Stimulated activated CD4-positive, alpha-beta T cell treated with anti-CD3 and anti-CD28 coated beads, Interleukin-1b, Interleukin-23, amount 100 ng/mL, for 4 hours (primary cell): ENCODE data around the gene GOLPH3.
"Not testable (repeated sequence)": the region's sequence is repeated elsewhere in the genome, so short reads cannot be mapped to it uniquely, and the experiment has no call there.

Source experiments
- DNase-seq, 2 donors: peaks; one replicate each; pipeline ENCODE4 v3.0.0-alpha.2; 2020; ENCODE audit warnings: low read depth in 2 of 2

GOLPH3 gene

DNA sequence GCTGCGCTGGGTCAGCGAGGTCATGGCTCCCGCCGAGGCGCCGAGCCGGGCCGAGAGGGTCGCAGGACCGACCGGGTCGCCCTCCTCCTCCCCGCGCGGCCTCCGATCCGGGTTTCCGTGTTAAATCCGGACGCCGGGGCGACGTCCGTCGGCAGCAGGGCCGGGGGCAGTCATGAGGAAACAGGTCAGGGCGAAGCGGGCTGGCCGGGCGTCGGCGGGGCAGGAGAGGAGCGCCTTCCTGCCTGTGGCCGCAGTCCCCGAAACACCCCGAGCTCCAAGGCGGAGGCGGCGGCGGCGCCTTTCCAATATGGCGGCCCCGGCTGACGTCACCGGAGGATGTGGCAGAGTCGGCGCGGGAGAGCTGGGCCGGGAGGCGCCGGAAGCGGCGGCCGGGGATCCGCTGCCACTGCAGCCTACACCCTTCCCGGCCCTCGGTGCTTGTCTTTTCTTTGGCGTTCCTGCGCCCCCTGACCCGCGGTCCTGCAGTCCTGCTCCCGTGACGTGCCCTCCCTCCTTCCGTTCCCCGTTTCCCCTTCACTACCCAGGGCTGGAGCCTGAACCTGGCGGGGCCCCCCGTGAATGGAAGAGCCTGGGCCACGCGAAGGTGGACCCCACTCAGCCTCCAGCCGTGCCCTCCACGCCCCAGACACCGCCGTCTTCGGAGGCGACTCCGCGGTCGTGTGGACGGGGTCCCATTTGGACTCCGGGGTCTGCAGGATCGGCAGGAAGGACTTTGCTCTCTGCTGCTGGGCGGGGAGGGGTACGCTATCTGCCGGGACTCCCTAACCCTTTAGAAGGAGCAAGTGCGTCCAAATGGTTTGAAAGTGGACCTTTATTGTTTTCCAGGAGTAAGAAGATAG is at the start of gene GOLPH3:
Gene GOLPH3 (minus strand): TSS at position 309 of the 860 bp plus-strand sequence. CDS start 285 bp downstream, at position 24.
- DNase-seq, result peak; percentile 87 to 92

- no peak for DNase-seq
These were observed 48.8 kb upstream of the GOLPH3 start for GRCh38 chr5:32222723-32223470.

GRCh38 chr5:32217886-32218396 is 43.8 kb upstream of the GOLPH3 start:
- no peak for DNase-seq

- DNase-seq, result not testable (repeated sequence)
These were observed 40.2 kb upstream of the GOLPH3 start for GRCh38 chr5:32214344-32214743.

GRCh38 chr5:32210151-32210550 is 36.0 kb upstream of the GOLPH3 start:
- no peak for DNase-seq

- DNase-seq, result not testable (repeated sequence)
These were observed 34.7 kb upstream of the GOLPH3 start for GRCh38 chr5:32208837-32209236.

GRCh38 chr5:32207355-32207634 is 33.2 kb upstream of the GOLPH3 start:
- no peak for DNase-seq

- no peak for DNase-seq
These were observed 32.6 kb upstream of the GOLPH3 start for GRCh38 chr5:32206509-32207354.

- DNase-seq, result no peak
These were observed 31.9 kb upstream of the GOLPH3 start for GRCh38 chr5:32206053-32206452.

GRCh38 chr5:32202394-32202793 is 28.3 kb upstream of the GOLPH3 start:
- no peak for DNase-seq

GRCh38 chr5:32201122-32201753 is 27.1 kb upstream of the GOLPH3 start:
- no peak for DNase-seq

- DNase-seq, result no peak
These were observed 22.9 kb upstream of the GOLPH3 start for GRCh38 chr5:32197032-32197431.

DNA sequence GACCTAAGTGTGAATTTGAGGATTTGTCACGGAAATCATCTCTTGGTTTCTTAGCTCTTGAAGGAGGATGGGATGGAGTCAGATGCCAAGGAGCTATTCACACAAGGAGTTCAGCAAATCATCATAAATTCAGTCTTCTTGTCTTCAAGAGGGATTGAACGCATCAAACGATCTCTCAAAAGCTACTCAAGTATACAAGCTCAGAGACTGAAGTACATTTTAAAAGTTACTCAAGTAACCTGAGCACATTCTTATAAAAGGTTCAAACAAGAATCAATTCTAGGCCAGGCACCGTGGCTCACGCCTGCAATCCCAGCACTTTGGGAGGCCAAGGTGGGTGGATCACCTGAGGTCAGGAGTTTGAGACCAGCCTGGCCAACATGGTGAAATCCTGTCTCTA is 21.1 kb upstream of the GOLPH3 start:
- DNase-seq, result no peak

DNA sequence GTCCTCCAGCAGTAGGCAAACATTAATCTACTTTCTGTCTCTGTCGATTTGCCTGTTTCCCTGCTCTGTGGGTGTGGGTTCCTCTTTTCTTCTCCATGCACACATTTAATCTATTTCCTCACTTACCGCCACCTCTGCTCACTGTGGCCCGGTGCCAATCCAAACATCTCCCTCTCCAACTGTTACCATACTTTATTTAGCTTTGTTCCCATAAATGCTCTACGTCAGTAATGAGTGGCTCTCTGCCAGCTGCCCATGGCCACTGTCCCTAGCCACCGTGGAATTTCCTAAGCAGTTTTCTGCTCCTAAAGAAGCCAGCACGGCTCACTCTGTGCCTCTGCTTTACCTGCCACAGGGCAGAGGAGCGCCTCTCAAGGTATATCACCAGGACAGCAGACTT is 19.5 kb upstream of the GOLPH3 start:
- DNase-seq, result no peak

GRCh38 chr5:32190095-32190494 is 16.0 kb upstream of the GOLPH3 start:
- no peak for DNase-seq

DNA sequence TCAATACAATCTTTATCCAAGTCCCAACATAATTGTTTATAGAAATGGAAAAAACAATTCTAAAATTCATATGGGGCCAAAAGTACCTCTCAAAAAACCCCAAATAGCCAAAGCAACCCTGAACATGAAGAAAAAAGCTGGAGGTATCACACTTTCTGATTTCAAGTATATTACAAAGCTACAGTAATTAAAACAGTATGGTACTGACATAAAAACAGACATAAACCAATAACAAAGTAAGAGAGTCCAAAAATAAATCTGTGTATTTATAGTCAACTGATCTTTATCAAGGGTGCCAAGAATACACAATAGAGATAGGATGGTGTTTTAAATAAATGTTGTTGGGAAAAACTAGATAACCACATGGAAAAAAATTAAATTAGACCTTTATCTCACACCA is 13.6 kb upstream of the GOLPH3 start:
- no peak for DNase-seq

DNA sequence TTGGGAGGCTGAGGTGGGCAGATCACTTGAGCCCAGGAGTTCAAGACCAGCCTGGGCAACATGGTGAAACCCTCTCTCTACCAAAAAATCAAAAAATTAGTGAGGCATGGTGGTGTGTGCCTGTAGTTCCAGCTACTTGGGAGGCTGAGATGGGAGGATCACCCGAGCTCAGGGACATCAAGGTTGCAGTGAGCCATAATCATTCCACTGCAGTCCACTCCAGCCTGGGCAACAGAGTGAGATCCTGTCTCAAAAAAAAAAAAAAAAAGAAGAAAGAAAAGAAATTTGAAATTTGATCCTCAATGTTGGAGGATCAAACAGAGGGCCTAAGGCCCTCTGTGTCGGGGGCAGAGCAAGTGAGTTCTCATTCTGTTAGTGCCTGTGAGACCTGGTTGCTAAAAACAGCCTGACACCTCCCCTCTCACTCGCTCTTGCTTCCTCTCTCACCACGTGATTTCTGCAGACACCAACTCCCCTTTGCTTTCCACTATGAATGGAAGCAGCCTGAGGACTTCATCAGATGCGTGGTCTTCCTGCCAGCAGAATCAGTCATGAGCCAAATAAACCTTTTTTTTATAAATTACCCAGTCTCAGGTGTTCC is 8.4 kb upstream of the GOLPH3 start:
- no peak for DNase-seq

GRCh38 chr5:32173267-32174010 is 680 bp downstream of the GOLPH3 start:
- DNase-seq, result peak in 1 of 2 donors; percentile 28

DNA sequence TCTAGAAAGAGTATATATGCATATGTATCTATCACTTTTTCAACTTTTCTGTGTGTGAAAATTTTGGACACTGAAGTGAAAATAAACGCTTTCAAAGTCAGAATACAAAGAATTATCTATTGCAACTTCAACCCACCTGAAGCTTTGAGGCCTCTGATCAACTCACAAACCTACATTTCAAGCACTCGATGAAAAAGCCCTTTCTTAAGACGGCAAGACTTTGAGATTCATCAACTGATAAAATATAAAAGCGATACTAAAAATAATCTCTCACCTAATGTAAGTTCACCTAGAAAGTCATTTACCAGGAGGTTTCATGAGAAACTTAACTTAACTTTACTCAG is 1.2 kb downstream of the GOLPH3 start:
- no peak for DNase-seq

- DNase-seq, result not testable (repeated sequence)
These were observed 1.8 kb downstream of the GOLPH3 start for GRCh38 chr5:32172186-32172911.
